Islet of Langerhans (tissue), 1 donor: ENCODE measurements around the gene VNN1.
"Not testable (repeated sequence)": the region's sequence is repeated elsewhere in the genome, so short reads cannot be mapped to it uniquely, and the experiment has no call there.

ENCODE experiments used
- FAIRE-seq: peaks from one replicate; lab custom pipeline; 2011; peaks lifted over from hg19 to GRCh38; lab: Jason Lieb, UNC

The VNN1 gene

GRCh38 chr6:132669690-132670291 lies 44.1 kb downstream of the VNN1 start:
- FAIRE-seq = peak; percentile 99

DNA sequence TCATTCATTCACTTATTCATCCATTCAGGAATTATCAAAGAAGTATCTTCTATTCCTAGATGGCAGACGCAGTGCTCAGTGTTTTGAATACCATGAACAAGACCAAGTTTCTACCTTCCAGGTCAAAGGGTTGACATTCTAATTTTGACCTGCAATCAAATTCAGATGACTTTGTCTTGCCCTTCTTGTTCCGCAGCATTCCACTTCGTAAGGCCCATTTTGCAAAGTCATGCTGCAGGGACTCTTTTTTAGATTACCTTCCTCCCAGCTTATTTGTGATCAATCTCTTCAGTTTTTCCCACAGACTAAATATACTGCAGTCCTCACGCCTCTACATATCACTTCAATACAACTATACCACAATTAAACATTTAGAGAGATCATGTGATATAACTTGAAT lies 47.7 kb downstream of the VNN1 start:
- no peak for FAIRE-seq

- FAIRE-seq = no peak
Measured at GRCh38 chr6:132664309-132665034, 49.4 kb downstream of the VNN1 start.

- FAIRE-seq = no peak
Measured at GRCh38 chr6:132663661-132664060, 50.2 kb downstream of the VNN1 start.

GRCh38 chr6:132661906-132662305 lies 51.9 kb downstream of the VNN1 start:
- no peak for FAIRE-seq

- no peak for FAIRE-seq
Measured at GRCh38 chr6:132659082-132659481, 54.8 kb downstream of the VNN1 start, which contains the start of gene TAAR1. Gene TAAR1, minus strand, starts transcription at chr6:132659182. Its CDS starts 13,179 bp downstream, at chr6:132646003.

DNA sequence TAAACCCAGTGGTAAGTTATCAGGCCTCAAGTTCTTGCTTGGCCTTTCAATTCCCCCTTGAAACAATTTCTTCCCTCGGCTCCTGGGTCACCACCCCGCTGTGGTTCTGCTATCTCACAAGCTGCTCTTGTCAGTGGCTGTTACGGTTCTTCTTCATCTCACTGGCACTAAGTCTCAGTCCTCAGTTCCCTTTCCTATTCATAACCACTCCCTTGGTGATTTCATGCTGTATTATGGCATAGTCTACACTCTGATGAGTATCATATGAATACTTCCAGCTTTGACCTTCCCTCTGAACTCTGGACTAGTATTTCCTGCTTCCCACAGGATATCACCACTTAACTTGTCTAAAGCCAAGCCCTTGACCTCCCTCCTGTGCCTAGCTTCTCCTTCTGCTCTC lies 62.8 kb downstream of the VNN1 start:
- no peak for FAIRE-seq

DNA sequence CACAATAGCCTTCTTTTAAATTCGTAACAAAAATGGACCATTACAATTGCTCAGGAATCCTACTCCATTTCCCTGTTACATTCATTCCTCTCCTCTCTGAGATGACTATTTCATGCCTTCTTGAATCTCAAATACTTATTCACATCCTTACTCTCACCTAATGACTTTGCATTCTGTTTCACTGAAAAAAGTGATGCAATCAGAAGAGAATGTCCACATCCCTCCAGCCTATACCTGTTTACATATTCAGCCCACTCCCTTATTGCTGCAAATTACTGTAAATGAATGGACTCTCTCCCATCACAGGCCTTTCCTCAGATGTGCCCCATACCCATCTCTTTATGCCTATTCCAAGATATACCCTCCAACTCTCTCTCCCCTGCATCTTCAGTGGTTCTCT lies 63.4 kb downstream of the VNN1 start:
- no peak for FAIRE-seq

DNA sequence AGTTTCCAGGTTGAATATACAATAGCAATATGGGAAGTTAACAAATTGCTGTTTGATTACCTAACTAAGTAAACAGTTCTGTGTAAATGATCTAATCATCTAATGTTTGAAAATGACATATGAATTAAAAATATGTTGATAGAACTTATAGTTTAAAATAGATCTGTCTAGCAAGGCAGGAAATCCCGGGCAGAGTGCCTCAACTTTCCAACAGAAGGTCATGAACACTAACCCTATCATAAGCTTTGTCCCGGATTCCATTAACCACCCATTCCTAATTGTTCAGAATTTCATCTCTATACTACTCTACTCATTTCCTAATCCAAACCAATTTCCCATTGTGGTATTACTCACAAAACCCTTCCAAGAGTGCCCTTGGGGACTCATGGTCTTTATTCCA lies 65.0 kb downstream of the VNN1 start:
- no peak for FAIRE-seq

DNA sequence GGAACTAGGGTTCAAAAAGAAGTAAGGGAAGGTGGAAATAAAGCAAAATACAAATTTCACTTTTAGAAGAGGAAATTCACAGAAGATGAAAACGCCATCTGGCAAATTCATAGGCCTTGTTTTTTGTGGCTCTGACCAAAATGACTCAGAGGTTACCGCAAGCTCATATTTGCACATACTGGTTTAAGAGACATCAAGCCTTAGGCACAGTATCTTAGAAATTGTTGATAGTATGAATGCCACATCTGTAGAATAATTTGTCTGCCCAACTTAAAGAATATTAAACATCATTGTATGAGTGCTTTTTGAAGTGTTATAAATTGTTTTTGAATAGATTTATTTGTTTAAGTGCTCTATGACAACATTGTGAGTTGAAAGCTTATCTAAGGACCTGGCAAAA lies 65.5 kb downstream of the VNN1 start:
- FAIRE-seq = no peak

- FAIRE-seq = no peak
Measured at GRCh38 chr6:132643547-132643946, 70.3 kb downstream of the VNN1 start.

DNA sequence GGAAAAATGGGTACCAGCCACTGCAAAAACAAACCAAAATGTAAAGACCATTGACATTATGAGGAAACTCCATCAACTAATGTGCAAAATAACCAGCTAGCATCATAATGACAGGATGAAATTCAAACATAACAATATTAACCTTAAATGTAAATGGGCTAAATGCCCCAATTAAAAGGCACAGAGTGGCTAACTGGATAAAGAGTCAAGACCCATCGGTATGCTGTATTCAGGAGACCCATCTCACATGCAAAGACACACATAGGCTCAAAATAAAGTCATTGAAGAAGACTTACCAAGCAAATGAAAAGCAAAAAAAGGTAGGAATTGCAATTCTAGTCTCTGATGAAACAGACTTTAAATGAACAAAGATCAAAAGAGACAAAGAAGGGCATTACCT lies 76.7 kb downstream of the VNN1 start:
- not testable (repeated sequence) for FAIRE-seq

GRCh38 chr6:132635906-132636305 lies 77.9 kb downstream of the VNN1 start:
- FAIRE-seq = not testable (repeated sequence)

DNA sequence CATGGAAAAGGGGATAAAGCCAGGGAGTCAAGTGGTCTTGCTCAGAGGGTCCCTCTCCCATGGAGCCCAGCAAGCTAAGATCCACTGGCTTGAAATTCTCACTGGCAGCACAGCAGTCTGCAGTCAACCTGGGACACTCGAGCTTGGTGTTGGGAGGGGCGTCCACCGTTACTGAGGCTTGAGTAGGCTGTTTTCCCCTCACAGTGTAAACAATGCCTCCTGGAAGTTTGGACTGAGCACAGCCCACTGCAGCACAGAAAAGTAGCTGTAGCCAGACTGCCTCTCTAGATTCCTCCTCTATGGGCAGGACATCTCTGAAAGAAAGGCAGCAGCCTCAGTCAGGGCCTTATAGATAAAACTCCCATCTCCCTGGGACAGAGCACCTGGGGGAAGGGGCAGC lies 78.6 kb downstream of the VNN1 start:
- not testable (repeated sequence) for FAIRE-seq

GRCh38 chr6:132634796-132635195 lies 79.1 kb downstream of the VNN1 start:
- FAIRE-seq = no peak

GRCh38 chr6:132633362-132633761 lies 80.5 kb downstream of the VNN1 start:
- FAIRE-seq = no peak
